Measurements from ENCODE around the gene TRUB1. TPM values are rescaled to one million over a fixed set of nuclear protein-coding genes. Genes with fewer than 3 reads are reported as not detected.

TRUB1 gene
- total and polyA plus RNA-seq, 2 of the 4 experiments (the other 2 are of a cell fraction), result 9.1 to 17.9 TPM

DNA sequence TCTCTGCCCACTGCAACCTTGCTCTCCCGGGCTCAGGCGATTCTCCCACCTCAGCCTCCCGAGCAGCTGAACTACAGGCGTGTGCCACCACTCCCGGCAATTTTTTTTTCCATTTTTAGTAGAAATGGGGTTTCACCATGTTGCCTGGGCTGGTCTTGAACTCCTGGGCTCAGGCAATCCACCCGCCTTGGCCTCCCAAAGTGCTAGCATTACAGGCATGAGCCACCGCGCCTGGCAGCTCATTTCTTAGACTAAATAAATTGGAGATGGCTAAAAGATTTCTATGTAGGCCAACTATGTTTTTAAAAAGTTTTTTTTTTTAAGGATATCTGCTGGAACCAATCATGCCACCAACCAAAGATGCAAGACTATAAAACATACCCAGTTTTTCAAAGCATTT, 67.8 kb downstream of the TRUB1 start:
- Histone ChIP-seq H3K9me1 (ENCODE audit: insufficient read depth, low read length) (no peaks in the 10 kb centered on the region), H2AK5ac (ENCODE audit: low read depth, low read length) (no peak overlapping the region), H4K8ac (ENCODE audit: low read depth in 2 of 2, low read length in 2 of 2) (no peak overlapping the region), H3K4ac (ENCODE audit: low read depth, low read length) (no peak overlapping the region), H4K5ac (ENCODE audit: low read depth, low read length) (no peak overlapping the region), H3K27ac (ENCODE audit: insufficient read depth, low read length) (no peak overlapping the region), H4K91ac (ENCODE audit: insufficient read depth, low read depth, low read length) (no peak overlapping the region), H3K4me1 (ENCODE audit: control insufficient read depth, insufficient read depth, low read length) (peaks cover 5% of the 10 kb centered on the region; the same call in 1 of the 2 replicates), H3K27me3 (ENCODE audit: control insufficient read depth, insufficient read depth, low read length) (peaks cover 5% of the 10 kb centered on the region), H3K79me1 (ENCODE audit: low read depth in 1 of 2, low read length in 2 of 2) (no peaks in the 10 kb centered on the region), H3K14ac (replicated peaks; ENCODE audit: low read depth, low read length) (no peak overlapping the region), H3K9me3 (ENCODE audit: control insufficient read depth, insufficient read depth, low read length) (no peaks in the 10 kb centered on the region), H2BK5ac (ENCODE audit: low read depth, low read length, poor library complexity, severe bottlenecking) (no peak overlapping the region), H3K4me2 (ENCODE audit: low read depth, low read length) (no peak overlapping the region), H3K36me3 (ENCODE audit: control insufficient read depth, insufficient read depth, low read length) (no peaks in the 10 kb centered on the region), H2AFZ (replicated peaks; ENCODE audit: low read length, poor library complexity) (no peak overlapping the region), H3K18ac (ENCODE audit: low read depth, low read length) (no peak overlapping the region), H4K20me1 (ENCODE audit: insufficient read depth, low read length) (no peaks in the 10 kb centered on the region), H3K56ac (ENCODE audit: extremely low read depth, insufficient read depth, low read length) (no peak overlapping the region), H3K4me3 (ENCODE audit: insufficient read depth, low read depth, low read length) (no peak overlapping the region), H3K23ac (ENCODE audit: low read depth, low read length) (no peak overlapping the region), H2BK15ac (ENCODE audit: low read depth, low read length) (no peak overlapping the region), H2BK120ac (ENCODE audit: low read depth, low read length) (no peak overlapping the region), H3K9ac (ENCODE audit: low read depth, low read length) (no peak overlapping the region), H2BK20ac (ENCODE audit: low read depth, low read length) (no peak overlapping the region), H2AK9ac (replicated peaks; ENCODE audit: low read depth, low read length, poor library complexity) (no peak overlapping the region)
- DNase-seq (no peak), ATAC-seq (ENCODE audit: low read depth) (no peak)
- 100% methylated on average over 2 of the region's 8 CpGs; no CpG with 5 or more reads in 1 of the 2 experiments for WGBS, 2 experiments (ENCODE audit: extremely low coverage in 2 of 2, insufficient read length in 1 of 2)
- POLR2A ChIA-PET (ENCODE audit: unreplicated experiment), result no interaction called here
- no peak for TF ChIP-seq BHLHE40 (IDR thresholded peaks at IDR 0.05; ENCODE audit: low read depth, low read length)
- TF ChIP-seq SMC3 (IDR thresholded peaks at IDR 0.05; ENCODE audit: low read depth, low read length), result no peak
- CTCF ChIA-PET, result interaction anchor here (0.6 kb wide), 1 partner anchor 64 kb away, joined by 3 read pairs; no protein-coding TSS in a partner anchor
- intact Hi-C loops (cut with micrococcal nuclease) (no loop called here), in situ Hi-C loops (cut with MboI; ENCODE audit: low sequenced_read_pairs) (no loop called here), dilution Hi-C loops (cut with HindIII; ENCODE audit: low sequenced_read_pairs, unreplicated experiment) (no loop called here)
- BruUV-seq (replicated peaks), result no TSS peak
